SKM-1 (cell line): ENCODE data around the gene IL1A.

Experiments used
- DNase-seq: peaks from one replicate; lab custom pipeline; 2025; ENCODE audit not compliant: unreplicated experiment; lab: John Stamatoyannopoulos, UW

IL1A gene

GRCh38 chr2:112793449-112793978, 9.2 kb upstream of the IL1A start:
- peak; percentile 90 for DNase-seq

- DNase-seq, result no peak
Measured at GRCh38 chr2:112792419-112792818, 8.1 kb upstream of the IL1A start.

- no peak for DNase-seq
Measured at GRCh38 chr2:112791693-112792230, 7.5 kb upstream of the IL1A start.

GRCh38 chr2:112791019-112791418, 6.7 kb upstream of the IL1A start:
- DNase-seq, result no peak

- DNase-seq, result no peak
Measured at GRCh38 chr2:112790305-112790704, 6.0 kb upstream of the IL1A start.

- DNase-seq, result no peak
Measured at GRCh38 chr2:112789186-112789585, 4.9 kb upstream of the IL1A start.

- no peak for DNase-seq
Measured at GRCh38 chr2:112788653-112789052, 4.4 kb upstream of the IL1A start.

- DNase-seq, result peak; percentile 89
Measured at GRCh38 chr2:112787729-112788393, 3.6 kb upstream of the IL1A start.

- no peak for DNase-seq
Measured at GRCh38 chr2:112787294-112787693, 3.0 kb upstream of the IL1A start.

- DNase-seq, result no peak
Measured at GRCh38 chr2:112783187-112783714, 1.0 kb downstream of the IL1A start.

GRCh38 chr2:112782234-112782799, 2.0 kb downstream of the IL1A start:
- no peak for DNase-seq

GRCh38 chr2:112779598-112779997, 4.7 kb downstream of the IL1A start:
- no peak for DNase-seq

- no peak for DNase-seq
Measured at GRCh38 chr2:112777036-112777435, 7.3 kb downstream of the IL1A start.

GRCh38 chr2:112776113-112776512, 8.2 kb downstream of the IL1A start:
- no peak for DNase-seq

GRCh38 chr2:112774536-112775285, 9.6 kb downstream of the IL1A start:
- no peak for DNase-seq

GRCh38 chr2:112773556-112773955, 10.7 kb downstream of the IL1A start:
- no peak for DNase-seq

- no peak for DNase-seq
Measured at GRCh38 chr2:112772911-112773475, 11.3 kb downstream of the IL1A start.

- DNase-seq, result peak; percentile 49
Measured at GRCh38 chr2:112772322-112772721, 12.0 kb downstream of the IL1A start.

- no peak for DNase-seq
Measured at GRCh38 chr2:112768432-112768831, 15.9 kb downstream of the IL1A start.

- DNase-seq, result no peak
Measured at GRCh38 chr2:112767693-112768330, 16.5 kb downstream of the IL1A start.

GRCh38 chr2:112765251-112765650, 19.0 kb downstream of the IL1A start:
- no peak for DNase-seq
